Transverse colon (tissue), 4 donors: Measurements from ENCODE around the gene KCTD14. TPM values are rescaled to one million over a fixed set of nuclear protein-coding genes. Genes with fewer than 3 reads are reported as not detected.
"Not testable (repeated sequence)": the region's sequence is repeated elsewhere in the genome, so short reads cannot be mapped to it uniquely, and the experiment has no call there.

Experiments used
- DNase-seq: peaks from one replicate; pipeline ENCODE4 v3.0.0-alpha.2; 2019
- H3K27ac ChIP-seq, 4 donors: fragments of 200-600 bp; sonication (generic); 2 replicates each; pipeline ENCODE4 v1.5.1; 2016 to 2018; ENCODE audit warnings: inconsistent platforms in 4 of 4
- H3K27me3 ChIP-seq: fragments of 200-600 bp; sonication (generic); 2 replicates; pipeline ENCODE4 v1.5.1; 2017; ENCODE audit warnings: inconsistent platforms
- H3K36me3 ChIP-seq, 4 donors: fragments of 200-600 bp; sonication (generic); 2 replicates each; pipeline ENCODE4 v1.5.1; 2017 to 2019; ENCODE audit warnings: inconsistent platforms in 4 of 4
- H3K4me1 ChIP-seq, 4 donors: fragments of 200-600 bp; sonication (generic); 2 replicates each; pipeline ENCODE4 v1.5.1; 2017 to 2020; ENCODE audit warnings: inconsistent platforms in 4 of 4
- H3K4me3 ChIP-seq, 4 donors: fragments of 200-600 bp; sonication (generic); 1 replicate in 1 of 4; 2 replicates in 3 of 4; pipeline versions ENCODE4 v1.5.1 to v1.6.1; 2017 to 2019; ENCODE audit warnings: inconsistent platforms in 4 of 4
- H3K9me3 ChIP-seq, 2 donors: fragments of 200-600 bp; sonication (generic); 2 replicates each; pipeline ENCODE4 v1.5.1; 2017 to 2019; ENCODE audit warnings: inconsistent platforms in 2 of 2
- EP300 ChIP-seq: sonication (generic); formaldehyde crosslinking; IDR thresholded peaks from one replicate; pipeline ENCODE4 v1.6.1; 2017; ENCODE audit warnings: antibody characterized with exemption, low read depth
- POLR2A ChIP-seq: fragments of 450-650 bp; IDR thresholded peaks from one replicate; pipeline ENCODE4 v1.6.1; 2016; ENCODE audit warnings: antibody characterized with exemption, mild to moderate bottlenecking, moderate library complexity
- POLR2AphosphoS5 ChIP-seq, 3 donors: sonication (generic); formaldehyde crosslinking; IDR thresholded peaks; one replicate each; pipeline ENCODE4 v1.6.1; 2016; ENCODE audit warnings: antibody characterized with exemption in 3 of 3
- WGBS, 2 donors: methylation state at CpG; one replicate each; pipeline ENCODE4 v1.1.5; 2018; ENCODE audit warnings: low coverage in 1 of 2; 5-methylcytosine and 5-hydroxymethylcytosine counted together
- in situ Hi-C, 4 donors: fragments of 200-750 bp; cut with MboI; loops; one replicate each; pipeline versions ENCODE4 v1.15.0 to v1.15.1; 2017; ENCODE audit warnings: low sequenced_read_pairs in 3 of 4, low pct_ligation_motif_present in 1 of 4, low pct_unique_long_range_greater_than_20kb in 1 of 4
- intact Hi-C: fragments of 100-400 bp; cut with DNase I; formaldehyde crosslinking; loops from one replicate; pipeline ENCODE4 v1.15.1; 2023; ENCODE audit warnings: low total_unique reads
- total RNA-seq, 4 donors: library from RNA; depleted of rRNA; stranded (reverse); fragments of >200 nt; gene quantifications; one replicate each; pipeline ENCODE4 v1.1.0, GENCODE V29; 2016
- TF ChIP-seq, protein P1 (sequence below), 5 experiments: fragments of 200-600 bp in 3 of 5; fragments of 450-650 bp in 2 of 5; sonication (generic) in 3 of 5; IDR thresholded peaks; 1 replicate in 2 of 5; 2 replicates in 3 of 5; pipeline ENCODE4 v1.5.1; 2016 to 2017; ENCODE audit warnings: antibody characterized with exemption in 5 of 5, inconsistent platforms in 3 of 5, mild to moderate bottlenecking in 2 of 5, moderate library complexity in 1 of 5

Gene KCTD14
- total RNA-seq, 4 donors from 2014 or later = 1.2 to 8.6 (median 5.1) TPM

DNA sequence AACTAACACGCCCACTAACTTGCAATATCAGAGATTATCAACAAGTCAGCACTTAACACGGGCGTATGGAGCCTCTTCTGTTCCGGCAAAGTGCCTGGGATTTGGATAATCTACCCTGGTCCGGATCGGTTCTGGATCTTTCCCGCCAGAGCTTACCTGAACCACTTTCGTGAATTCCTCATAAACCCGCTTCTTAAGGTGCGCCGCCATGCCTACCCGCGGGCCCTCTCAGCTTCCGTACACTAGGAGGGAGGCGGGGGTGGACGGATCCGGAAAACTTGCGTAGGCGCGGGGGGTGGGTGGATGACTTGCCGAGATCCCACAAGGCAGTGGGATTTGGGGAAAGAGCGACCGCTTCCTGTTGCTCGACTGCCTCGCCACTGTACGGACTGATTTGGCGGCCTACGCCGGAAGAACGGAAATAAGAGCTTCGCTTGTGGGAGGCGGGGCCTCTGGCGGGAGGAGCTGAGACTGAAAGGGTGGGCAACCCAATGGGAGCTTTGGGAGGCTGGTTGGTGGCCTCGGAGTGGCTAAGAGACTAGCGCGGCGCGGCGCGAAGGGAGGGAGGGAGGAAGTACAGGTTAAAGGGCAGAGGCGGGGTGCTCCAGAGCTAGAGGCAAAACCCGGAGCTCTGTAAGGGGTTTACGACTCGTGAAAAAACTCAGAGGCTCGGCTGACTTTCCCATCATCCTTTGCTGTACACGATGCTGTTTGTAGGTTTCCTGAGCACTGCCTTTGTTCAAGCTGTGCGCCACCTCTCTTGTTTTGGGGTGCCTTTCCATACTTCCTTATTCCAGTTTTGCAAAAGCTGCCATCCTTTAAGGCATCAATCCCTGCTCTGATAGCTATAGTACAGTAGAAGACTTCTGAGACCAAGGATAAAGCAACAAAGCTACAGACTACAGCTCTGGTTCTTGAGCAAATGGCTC, 28.4 kb downstream of the KCTD14 start, which contains the start of gene INTS4:
Gene INTS4, minus strand, starts transcription at position 235 of the 929 bp plus-strand sequence. Its CDS starts 25 bp downstream, at position 210.
- no peaks in the 10 kb centered on the region for H3K27me3 ChIP-seq
- H3K4me1 ChIP-seq = peaks cover 9 to 26% (median 16%) of the 10 kb centered on the region in 4 donors
- H3K4me3 ChIP-seq = peak within 1 kb of the TSS; percentile 49 to 80 (median 63)
- peaks cover 0 to 12% (median 0%) of the 10 kb centered on the region in 4 donors for H3K36me3 ChIP-seq
- H3K9me3 ChIP-seq = no peaks in the 10 kb centered on the region
- in situ Hi-C loops = loop anchor here in 1 of 4 donors (10.0 kb wide), 1 partner anchor 170 kb away; the partner anchor contains the start of genes AAMDC and RSF1
- TF ChIP-seq POLR2AphosphoS5 (IDR thresholded peaks at IDR 0.05) (peak; percentile 74 to 87 (median 81)), POLR2A (peak; percentile 47), EP300 (no peak)
- TF ChIP-seq, protein P1, sequence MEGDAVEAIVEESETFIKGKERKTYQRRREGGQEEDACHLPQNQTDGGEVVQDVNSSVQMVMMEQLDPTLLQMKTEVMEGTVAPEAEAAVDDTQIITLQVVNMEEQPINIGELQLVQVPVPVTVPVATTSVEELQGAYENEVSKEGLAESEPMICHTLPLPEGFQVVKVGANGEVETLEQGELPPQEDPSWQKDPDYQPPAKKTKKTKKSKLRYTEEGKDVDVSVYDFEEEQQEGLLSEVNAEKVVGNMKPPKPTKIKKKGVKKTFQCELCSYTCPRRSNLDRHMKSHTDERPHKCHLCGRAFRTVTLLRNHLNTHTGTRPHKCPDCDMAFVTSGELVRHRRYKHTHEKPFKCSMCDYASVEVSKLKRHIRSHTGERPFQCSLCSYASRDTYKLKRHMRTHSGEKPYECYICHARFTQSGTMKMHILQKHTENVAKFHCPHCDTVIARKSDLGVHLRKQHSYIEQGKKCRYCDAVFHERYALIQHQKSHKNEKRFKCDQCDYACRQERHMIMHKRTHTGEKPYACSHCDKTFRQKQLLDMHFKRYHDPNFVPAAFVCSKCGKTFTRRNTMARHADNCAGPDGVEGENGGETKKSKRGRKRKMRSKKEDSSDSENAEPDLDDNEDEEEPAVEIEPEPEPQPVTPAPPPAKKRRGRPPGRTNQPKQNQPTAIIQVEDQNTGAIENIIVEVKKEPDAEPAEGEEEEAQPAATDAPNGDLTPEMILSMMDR (IDR thresholded peaks at IDR 0.05) = no peak
- peak within 1 kb of the TSS; percentile 86 to 95 (median 91) for H3K27ac ChIP-seq
- WGBS, 2 donors = 0% methylated on average over 25 to 47 of the region's 47 CpGs
- intact Hi-C loops = no loop called here
- DNase-seq = peak; percentile 99

DNA sequence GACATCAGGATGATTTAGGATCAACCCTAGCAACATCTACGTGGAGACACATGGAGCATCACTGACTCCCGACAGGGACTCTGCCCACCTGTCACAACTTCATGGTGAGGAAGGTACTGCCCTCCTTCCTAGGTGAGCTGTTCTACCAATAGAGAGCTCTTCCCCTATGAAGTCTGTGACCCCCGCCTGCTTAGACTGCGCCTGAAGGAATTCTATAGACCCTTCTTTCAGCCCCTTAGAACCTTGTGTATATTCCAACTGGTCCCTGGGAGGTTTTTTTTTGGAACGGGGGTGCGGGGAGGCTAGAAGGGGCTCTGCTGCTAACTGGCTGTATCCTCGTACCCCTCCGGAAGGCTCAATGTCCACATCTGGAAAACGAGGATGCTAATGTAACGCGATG, 29.2 kb downstream of the KCTD14 start:
- Histone ChIP-seq H3K36me3 (peaks cover 0 to 20% (median 1%) of the 10 kb centered on the region in 4 donors), H3K27me3 (no peaks in the 10 kb centered on the region), H3K4me3 (peak overlapping the region; percentile 49 to 80 (median 63)), H3K27ac (peak overlapping the region; percentile 86 to 95 (median 91)), H3K4me1 (peaks cover 9 to 26% (median 16%) of the 10 kb centered on the region in 4 donors), H3K9me3 (no peaks in the 10 kb centered on the region)
- 7 to 13% methylated on average over 3 to 11 of the region's 11 CpGs for WGBS, 2 donors
- intact Hi-C loops (no loop called here), in situ Hi-C loops (loop anchor here in 1 of 4 donors (10.0 kb wide), 1 partner anchor 169 kb away; the partner anchor contains the start of genes AAMDC and RSF1)
- no peak for DNase-seq
- TF ChIP-seq POLR2A = no peak
- TF ChIP-seq, protein P1 (IDR thresholded peaks at IDR 0.05) = no peak
- no peak for TF ChIP-seq POLR2AphosphoS5 (IDR thresholded peaks at IDR 0.05)
- TF ChIP-seq EP300 = no peak

DNA sequence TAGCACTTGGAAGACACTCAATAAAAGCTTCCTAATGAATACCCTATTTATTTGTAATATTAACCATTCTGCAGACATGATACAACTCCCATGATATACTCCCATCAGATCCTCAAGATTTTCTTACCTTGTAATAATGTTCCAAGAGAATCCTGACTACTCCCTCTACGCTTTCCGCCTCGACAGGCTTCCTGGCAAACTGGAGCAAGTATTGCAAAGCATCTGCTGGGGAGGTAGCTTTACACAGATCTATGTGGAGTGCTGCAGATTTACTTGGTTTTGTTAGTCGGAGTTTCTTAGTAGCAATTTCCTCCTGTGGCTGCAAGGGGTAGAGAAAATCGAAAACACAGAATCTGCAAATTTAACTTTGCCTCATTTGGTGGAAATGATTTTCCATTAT, 32.1 kb downstream of the KCTD14 start:
- DNase-seq = no peak
- H3K27me3 ChIP-seq = no peaks in the 10 kb centered on the region
- H3K4me3 ChIP-seq = no peak overlapping the region
- WGBS, 2 donors = 85 to 92% methylated on average over 2 to 5 of the region's 5 CpGs
- no peak overlapping the region for H3K27ac ChIP-seq
- in situ Hi-C loops (loop anchor here in 1 of 4 donors (10.0 kb wide), 1 partner anchor 166 kb away; the partner anchor contains the start of genes AAMDC and RSF1), intact Hi-C loops (no loop called here)
- H3K36me3 ChIP-seq = peaks cover 0 to 30% (median 10%) of the 10 kb centered on the region in 4 donors
- H3K4me1 ChIP-seq = peaks cover 9 to 26% (median 16%) of the 10 kb centered on the region in 4 donors
- TF ChIP-seq POLR2AphosphoS5 (IDR thresholded peaks at IDR 0.05) (no peak), EP300 (no peak), POLR2A (no peak)
- TF ChIP-seq, protein P1 (IDR thresholded peaks at IDR 0.05) = no peak
- H3K9me3 ChIP-seq = no peaks in the 10 kb centered on the region

DNA sequence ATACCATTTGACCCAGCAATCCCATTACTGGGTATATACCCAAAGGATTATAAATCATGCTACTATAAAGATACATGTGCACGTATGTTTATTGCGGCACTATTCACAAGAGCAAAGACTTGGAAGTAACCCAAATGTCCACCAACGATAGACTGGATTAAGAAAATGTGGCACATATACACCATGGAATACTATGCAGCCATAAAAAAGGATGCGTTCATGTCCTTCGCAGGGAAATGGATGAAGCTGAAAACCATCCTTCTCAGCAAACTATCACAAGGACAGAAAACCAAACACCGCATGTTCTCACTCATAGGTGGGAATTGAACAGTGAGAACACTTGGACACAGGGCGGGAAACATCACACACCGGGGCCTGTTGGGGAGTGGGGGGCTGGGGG, 36.6 kb downstream of the KCTD14 start:
- H3K4me3 ChIP-seq, H3K27ac ChIP-seq, DNase-seq, intact Hi-C loops, H3K4me1 ChIP-seq, H3K9me3 ChIP-seq, H3K27me3 ChIP-seq, in situ Hi-C loops: not testable (repeated sequence)
- WGBS, 2 donors = 95% methylated on average over 8 of the region's 8 CpGs; no CpG with 5 or more reads in 1 of the 2 donors
- peaks cover 0 to 42% (median 10%) of the 10 kb centered on the region in 4 donors for H3K36me3 ChIP-seq
